Hepatocyte (in vitro differentiated cells): ENCODE data around the gene KIAA1755. TPM values are rescaled to one million over a fixed set of nuclear protein-coding genes. Genes with fewer than 3 reads are reported as not detected.

ENCODE experiments used
- DNase-seq: peaks from one replicate; pipeline ENCODE4 v3.0.0-alpha.2; 2016; ENCODE audit warnings: low spot score
- H2AFZ ChIP-seq: fragments of 200-600 bp; sonication (generic); 2 replicates; pipeline ENCODE4 v1.6.0; 2016; ENCODE audit warnings: antibody characterized with exemption, mild to moderate bottlenecking
- H3K27ac ChIP-seq: fragments of 200-600 bp; sonication (generic); 2 replicates; pipeline ENCODE4 v1.5.1; 2016; ENCODE audit warnings: mild to moderate bottlenecking
- H3K27me3 ChIP-seq: fragments of 200-600 bp; sonication (generic); 2 replicates; pipeline ENCODE4 v1.6.1; 2016
- H3K36me3 ChIP-seq: fragments of 200-600 bp; sonication (generic); replicated peaks from 2 replicates; pipeline ENCODE4 v1.5.1; 2016; ENCODE audit warnings: low read depth; ENCODE audit not compliant: insufficient read depth
- H3K4me1 ChIP-seq: fragments of 200-600 bp; sonication (generic); 2 replicates; pipeline ENCODE4 v1.5.1; 2016; ENCODE audit warnings: mild to moderate bottlenecking, moderate library complexity; ENCODE audit not compliant: insufficient read depth
- H3K4me2 ChIP-seq: fragments of 200-600 bp; sonication (generic); 2 replicates; pipeline ENCODE4 v1.6.0; 2016
- H3K4me3 ChIP-seq: fragments of 200-600 bp; sonication (generic); 2 replicates; pipeline ENCODE4 v1.5.1; 2016; ENCODE audit warnings: mild to moderate bottlenecking
- H3K79me2 ChIP-seq: fragments of 200-600 bp; sonication (generic); 2 replicates; pipeline ENCODE4 v1.6.0; 2017; ENCODE audit warnings: mild to moderate bottlenecking
- H3K9me2 ChIP-seq: fragments of 200-600 bp; sonication (generic); replicated peaks from 2 replicates; pipeline ENCODE4 v1.6.0; 2017; ENCODE audit warnings: mild to moderate bottlenecking; ENCODE audit not compliant: insufficient read depth
- H3K9me3 ChIP-seq: fragments of 200-600 bp; sonication (generic); 2 replicates; pipeline ENCODE4 v1.5.1; 2016; ENCODE audit warnings: low read depth, mild to moderate bottlenecking
- H4K20me1 ChIP-seq: fragments of 200-600 bp; sonication (generic); 2 replicates; pipeline ENCODE4 v1.6.0; 2016; ENCODE audit warnings: mild to moderate bottlenecking; ENCODE audit not compliant: insufficient read depth, poor library complexity, severe bottlenecking
- EZH2 ChIP-seq: fragments of 200-600 bp; sonication (generic); IDR thresholded peaks from 2 replicates; pipeline ENCODE4 v1.6.1; 2016; ENCODE audit warnings: antibody characterized with exemption, mild to moderate bottlenecking, borderline replicate concordance
- EZH2phosphoT487 ChIP-seq: fragments of 200-600 bp; sonication (generic); IDR thresholded peaks from one replicate; pipeline ENCODE4 v1.6.1; 2018; ENCODE audit warnings: antibody characterized with exemption, mild to moderate bottlenecking, low read depth, moderate library complexity; ENCODE audit not compliant: unreplicated experiment, severe bottlenecking
- WGBS: methylation state at CpG from one replicate; pipeline ENCODE4 v1.1.6; 2016; ENCODE audit warnings: low lambda C conversion rate; ENCODE audit errors: missing lambda C conversion rate; 5-methylcytosine and 5-hydroxymethylcytosine counted together
- polyA plus RNA-seq: library from polyadenylated mRNA; unstranded; fragments of >200 nt; fragmentation: Nextera tagmentation; extraction: Ambion mirVana; gene quantifications from 2 replicates; pipeline ENCODE4 v1.2.1, GENCODE V29; 2016
- total RNA-seq: library from RNA; depleted of rRNA; stranded (reverse); fragments of >200 nt; gene quantifications from 2 replicates; pipeline ENCODE4 v1.2.3, GENCODE V29; 2014
- TF ChIP-seq, protein P1 (sequence below): fragments of 200-600 bp; sonication (generic); IDR thresholded peaks from 2 replicates; pipeline ENCODE4 v1.5.1; 2016; ENCODE audit warnings: antibody characterized with exemption, mild to moderate bottlenecking; ENCODE audit not compliant: poor library complexity

Gene KIAA1755
- total and polyA plus RNA-seq, 2 experiments from 2014 or later, result 1.6 to 3.4 TPM

DNA sequence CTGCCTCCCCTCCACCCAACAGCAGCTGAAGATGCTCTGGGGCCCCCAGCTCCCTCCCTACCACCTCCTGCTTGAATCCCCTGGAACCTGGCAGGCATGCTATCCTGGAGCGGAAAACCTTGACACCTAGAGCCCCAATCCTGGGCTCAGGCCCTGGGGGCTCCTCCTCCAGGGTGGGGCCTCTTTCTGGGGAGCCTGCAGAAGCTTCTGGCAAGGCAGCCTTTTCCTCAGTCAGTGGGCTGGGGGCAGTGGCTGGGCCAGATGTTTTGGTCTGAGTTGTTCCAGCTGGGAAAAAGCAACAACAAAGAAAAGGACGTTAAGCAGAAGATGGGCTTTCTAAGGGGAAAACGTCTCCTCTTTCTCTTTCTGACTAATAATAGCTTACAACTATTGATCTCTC is 21.1 kb downstream of the KIAA1755 start:
- no peak overlapping the region for H2AFZ ChIP-seq
- no peaks in the 10 kb centered on the region for H3K27me3 ChIP-seq
- H3K4me1 ChIP-seq, result no peaks in the 10 kb centered on the region
- no peaks in the 10 kb centered on the region for H3K9me2 ChIP-seq
- H3K9me3 ChIP-seq, result no peaks in the 10 kb centered on the region
- no peak overlapping the region for H3K4me3 ChIP-seq
- no peaks in the 10 kb centered on the region for H4K20me1 ChIP-seq
- H3K27ac ChIP-seq, result no peak overlapping the region
- H3K79me2 ChIP-seq, result no peaks in the 10 kb centered on the region
- TF ChIP-seq, protein P1, sequence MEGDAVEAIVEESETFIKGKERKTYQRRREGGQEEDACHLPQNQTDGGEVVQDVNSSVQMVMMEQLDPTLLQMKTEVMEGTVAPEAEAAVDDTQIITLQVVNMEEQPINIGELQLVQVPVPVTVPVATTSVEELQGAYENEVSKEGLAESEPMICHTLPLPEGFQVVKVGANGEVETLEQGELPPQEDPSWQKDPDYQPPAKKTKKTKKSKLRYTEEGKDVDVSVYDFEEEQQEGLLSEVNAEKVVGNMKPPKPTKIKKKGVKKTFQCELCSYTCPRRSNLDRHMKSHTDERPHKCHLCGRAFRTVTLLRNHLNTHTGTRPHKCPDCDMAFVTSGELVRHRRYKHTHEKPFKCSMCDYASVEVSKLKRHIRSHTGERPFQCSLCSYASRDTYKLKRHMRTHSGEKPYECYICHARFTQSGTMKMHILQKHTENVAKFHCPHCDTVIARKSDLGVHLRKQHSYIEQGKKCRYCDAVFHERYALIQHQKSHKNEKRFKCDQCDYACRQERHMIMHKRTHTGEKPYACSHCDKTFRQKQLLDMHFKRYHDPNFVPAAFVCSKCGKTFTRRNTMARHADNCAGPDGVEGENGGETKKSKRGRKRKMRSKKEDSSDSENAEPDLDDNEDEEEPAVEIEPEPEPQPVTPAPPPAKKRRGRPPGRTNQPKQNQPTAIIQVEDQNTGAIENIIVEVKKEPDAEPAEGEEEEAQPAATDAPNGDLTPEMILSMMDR, result no peak
- TF ChIP-seq EZH2 (no peak), EZH2phosphoT487 (no peak)
- 60% methylated on average over 3 of the region's 3 CpGs for WGBS
- no peak for DNase-seq
- H3K36me3 ChIP-seq, result no peaks in the 10 kb centered on the region
- H3K4me2 ChIP-seq, result no peak overlapping the region

DNA sequence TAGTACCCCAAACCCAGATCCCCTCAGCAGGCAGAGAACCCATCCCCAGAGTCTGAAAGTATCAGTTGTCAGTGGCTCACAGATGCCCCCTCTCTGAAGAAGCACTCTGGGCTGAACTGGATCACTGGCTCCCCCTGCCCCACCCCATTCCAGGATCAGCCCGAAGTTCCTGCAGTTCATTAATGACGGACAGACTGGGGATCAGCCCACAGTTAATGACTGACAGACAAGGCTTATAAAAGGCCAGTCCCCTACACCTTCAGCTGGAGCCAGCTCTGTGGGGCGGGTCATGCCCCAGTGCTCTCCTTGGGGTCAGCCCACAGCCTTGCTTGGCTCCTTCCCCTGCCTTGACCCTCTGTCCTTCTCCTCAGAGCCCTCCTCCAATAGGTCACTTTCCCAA is 21.7 kb downstream of the KIAA1755 start:
- Histone ChIP-seq H3K4me2 (no peak overlapping the region), H3K9me3 (no peaks in the 10 kb centered on the region), H3K27ac (peak overlapping the region; percentile 57), H2AFZ (no peak overlapping the region), H3K36me3 (no peaks in the 10 kb centered on the region), H4K20me1 (no peaks in the 10 kb centered on the region), H3K79me2 (no peaks in the 10 kb centered on the region), H3K4me3 (no peak overlapping the region), H3K4me1 (no peaks in the 10 kb centered on the region), H3K9me2 (no peaks in the 10 kb centered on the region), H3K27me3 (no peaks in the 10 kb centered on the region)
- WGBS, result 58% methylated on average over 3 of the region's 3 CpGs
- peak; percentile 52 for DNase-seq
- TF ChIP-seq, protein P1, result no peak
- TF ChIP-seq EZH2 (no peak), EZH2phosphoT487 (no peak)

DNA sequence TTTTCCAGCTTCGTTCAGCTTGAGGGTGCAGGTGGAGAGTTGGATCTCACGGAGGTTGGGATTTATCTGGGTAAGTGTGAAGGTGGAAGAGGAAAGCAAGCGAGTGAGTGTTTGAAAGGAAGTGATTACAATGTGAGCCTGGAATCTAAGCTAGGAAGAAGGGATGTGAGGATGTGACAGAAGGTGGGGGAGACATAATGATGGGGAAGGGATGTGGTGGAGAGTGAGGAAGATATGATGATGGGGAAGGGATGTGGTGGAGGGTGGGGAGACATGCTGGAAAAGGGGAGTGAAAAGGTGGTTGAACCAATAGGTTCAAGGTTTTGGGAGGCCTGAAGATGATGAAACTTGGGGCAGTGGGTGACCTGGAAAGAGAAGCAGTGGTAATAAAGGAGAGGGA is 23.2 kb downstream of the KIAA1755 start:
- Histone ChIP-seq H3K36me3 (no peaks in the 10 kb centered on the region), H3K4me2 (no peak overlapping the region), H3K4me1 (no peaks in the 10 kb centered on the region), H3K27ac (no peak overlapping the region), H3K9me2 (no peaks in the 10 kb centered on the region), H2AFZ (no peak overlapping the region), H3K27me3 (no peaks in the 10 kb centered on the region), H3K79me2 (no peaks in the 10 kb centered on the region), H3K4me3 (no peak overlapping the region), H3K9me3 (no peaks in the 10 kb centered on the region), H4K20me1 (no peaks in the 10 kb centered on the region)
- DNase-seq, result no peak
- 90% methylated on average over 3 of the region's 3 CpGs for WGBS
- TF ChIP-seq EZH2, result no peak
- TF ChIP-seq EZH2phosphoT487, result no peak
- TF ChIP-seq, protein P1, result no peak

DNA sequence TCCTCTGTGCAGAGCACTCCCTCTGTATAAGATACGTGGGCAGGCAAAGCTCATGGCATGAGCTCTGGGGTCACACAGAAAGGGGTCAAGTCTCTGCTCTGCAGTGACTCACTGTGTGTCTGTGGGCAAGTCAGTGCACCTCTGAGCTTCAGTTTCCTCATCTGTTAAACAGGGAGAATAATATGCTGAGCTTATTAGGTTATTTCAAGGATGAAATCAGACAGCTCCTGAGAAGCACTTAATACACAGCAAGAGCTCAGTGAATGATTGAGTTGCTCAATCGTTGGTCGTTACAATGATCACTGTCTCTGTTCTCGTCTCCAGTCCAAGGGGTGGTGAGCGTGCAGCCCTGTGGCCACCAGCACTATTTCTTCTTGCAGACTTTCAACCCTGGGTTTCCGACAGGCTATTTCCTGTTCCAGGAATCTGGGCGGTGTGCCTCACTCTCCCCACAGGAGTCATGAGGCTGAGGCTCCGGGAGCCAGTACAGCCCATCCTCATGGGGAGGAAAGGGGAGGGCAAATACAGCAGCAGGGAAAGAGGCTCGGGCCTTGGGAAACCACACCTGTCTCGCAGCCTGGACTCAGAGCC is 28.9 kb downstream of the KIAA1755 start:
- no peaks in the 10 kb centered on the region for H3K4me1 ChIP-seq
- no peak overlapping the region for H2AFZ ChIP-seq
- H3K4me3 ChIP-seq, result no peak overlapping the region
- H3K4me2 ChIP-seq, result no peak overlapping the region
- WGBS, result 76% methylated on average over 10 of the region's 10 CpGs
- H3K36me3 ChIP-seq, result no peaks in the 10 kb centered on the region
- H4K20me1 ChIP-seq, result no peaks in the 10 kb centered on the region
- no peak overlapping the region for H3K27ac ChIP-seq
- DNase-seq, result no peak
- H3K9me2 ChIP-seq, result no peaks in the 10 kb centered on the region
- H3K9me3 ChIP-seq, result no peaks in the 10 kb centered on the region
- H3K79me2 ChIP-seq, result no peaks in the 10 kb centered on the region
- H3K27me3 ChIP-seq, result no peaks in the 10 kb centered on the region
- no peak for TF ChIP-seq EZH2phosphoT487
- TF ChIP-seq, protein P1, result no peak
- no peak for TF ChIP-seq EZH2
